Sigmoid colon (tissue), 7 donors: ENCODE data around the gene CGB2. TPM values are rescaled to one million over a fixed set of nuclear protein-coding genes. Genes with fewer than 3 reads are reported as not detected.
"Not testable (repeated sequence)": the region's sequence is repeated elsewhere in the genome, so short reads cannot be mapped to it uniquely, and the experiment has no call there.

ENCODE experiments used
- DNase-seq: peaks from one replicate; pipeline ENCODE4 v3.0.0-alpha.2; 2019
- H3K27ac ChIP-seq, 4 donors: fragments of 200-600 bp; sonication (generic); one replicate each; pipeline ENCODE4 v1.5.1; 2016 to 2019; ENCODE audit warnings: mild to moderate bottlenecking in 1 of 4
- H3K27me3 ChIP-seq, 3 donors: fragments of 200-600 bp; sonication (generic); one replicate each; pipeline ENCODE4 v1.5.1; 2019; ENCODE audit warnings: mild to moderate bottlenecking in 1 of 3
- H3K36me3 ChIP-seq, 4 donors: fragments of 200-600 bp; sonication (generic); one replicate each; pipeline ENCODE4 v1.5.1; 2016 to 2019
- H3K4me1 ChIP-seq, 4 donors: fragments of 200-600 bp; sonication (generic); one replicate each; pipeline ENCODE4 v1.5.1; 2017 to 2019
- H3K4me3 ChIP-seq, 4 donors: fragments of 200-600 bp; sonication (generic); one replicate each; pipeline ENCODE4 v1.5.1; 2017 to 2019; ENCODE audit warnings: mild to moderate bottlenecking in 2 of 4, moderate library complexity in 1 of 4
- H3K9me3 ChIP-seq, 4 donors: fragments of 200-600 bp in 3 of 4; sonication (generic) in 3 of 4; one replicate each; pipeline versions ENCODE4 v1.5.1 to v1.6.1; 2013 to 2019
- EP300 ChIP-seq, 4 donors: sonication (generic); formaldehyde crosslinking; IDR thresholded peaks; one replicate each; pipeline ENCODE4 v1.6.1; 2017; ENCODE audit warnings: antibody characterized with exemption in 4 of 4
- POLR2A ChIP-seq, 2 donors: fragments of 450-650 bp; IDR thresholded peaks; one replicate each; pipeline ENCODE4 v1.6.1; 2016; ENCODE audit warnings: antibody characterized with exemption in 2 of 2, mild to moderate bottlenecking in 2 of 2, moderate library complexity in 2 of 2
- POLR2AphosphoS5 ChIP-seq, 4 donors: sonication (generic); formaldehyde crosslinking; IDR thresholded peaks; one replicate each; pipeline ENCODE4 v1.6.1; 2017; ENCODE audit warnings: antibody characterized with exemption in 4 of 4
- whole genome bisulfite sequencing, 2 donors: extraction: QIAGEN DNeasy Blood & Tissue Kit; methylation state at CpG; one replicate each; pipeline ENCODE4 v1.1.7; 2013; 5-methylcytosine and 5-hydroxymethylcytosine counted together
- intact Hi-C: fragments of 100-400 bp; cut with DNase I; formaldehyde crosslinking; loops from one replicate; pipeline ENCODE4 v1.15.1; 2023
- polyA plus RNA-seq, 3 donors: library from polyadenylated mRNA; stranded (reverse); fragments of 200-250 nt; gene quantifications; one replicate each; pipeline ENCODE4 v1.2.3, GENCODE V29; 2013
- total RNA-seq, 4 donors: library from RNA; depleted of rRNA; stranded (reverse); fragments of >200 nt; gene quantifications; one replicate each; pipeline ENCODE4 v1.1.0, GENCODE V29; 2016
- TF ChIP-seq, protein P1 (sequence below), 4 experiments: fragments of 450-650 bp in 3 of 4; fragments of 200-600 bp in 1 of 4; IDR thresholded peaks; one replicate each; pipeline ENCODE4 v1.5.1; 2016 to 2019; ENCODE audit warnings: antibody characterized with exemption in 4 of 4, mild to moderate bottlenecking in 3 of 4, moderate library complexity in 2 of 4
- donor health status: healthy with polysubstance abuse.
- donor health status: Bipolar disorder and iron deficiency.
- donor health status: healthy.

CGB2 gene
- total RNA-seq (not detected), polyA plus RNA-seq (1 to 10 TPM in 1 of 3 donors, not detected in 2; 3.0 TPM)

DNA sequence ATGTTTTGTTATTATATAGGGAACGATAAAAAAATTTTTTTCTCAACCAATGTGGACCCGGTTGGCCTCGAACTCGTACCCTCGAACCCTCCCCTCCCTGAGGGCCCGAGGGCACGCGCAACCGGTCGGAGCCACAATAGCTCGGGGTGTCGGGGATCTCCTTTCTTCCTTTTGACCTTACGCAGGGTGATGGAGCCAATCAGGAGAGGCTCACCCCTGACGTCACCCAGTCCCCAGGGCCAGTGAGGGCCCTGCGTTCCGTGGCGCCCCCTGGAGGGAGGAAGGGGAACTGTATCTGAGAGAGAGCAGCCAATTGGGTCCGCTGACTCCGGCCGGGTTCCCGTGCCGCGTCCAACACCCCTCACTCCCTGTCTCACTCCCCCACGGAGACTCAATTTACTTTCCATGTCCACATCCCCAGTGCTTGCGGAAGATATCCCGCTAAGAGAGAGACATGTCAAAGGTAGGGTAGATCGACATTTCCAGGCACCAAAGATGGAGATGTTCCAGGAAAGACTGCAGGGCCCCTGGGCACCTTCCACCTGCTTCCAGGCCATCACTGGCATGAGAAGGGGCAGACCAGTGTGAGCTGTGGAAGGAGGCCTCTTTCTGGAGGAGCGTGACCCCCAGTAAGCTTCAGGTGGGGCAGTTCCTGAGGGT lies at the start of gene CGB2:
Gene CGB2 (plus strand): TSS at position 249 of the 660 bp plus-strand sequence. CDS start 206 bp downstream, at position 455.
- H3K27me3 ChIP-seq, H3K27ac ChIP-seq, intact Hi-C loops, H3K4me3 ChIP-seq, H3K4me1 ChIP-seq, H3K36me3 ChIP-seq, DNase-seq, H3K9me3 ChIP-seq: not testable (repeated sequence)
- WGBS, 2 donors: 36 to 38% methylated on average over 28 of the region's 28 CpGs

GRCh38 chr19:48982280-48982679 lies 49.4 kb upstream of the CGB2 start:
- TF ChIP-seq POLR2AphosphoS5 (IDR thresholded peaks at IDR 0.05) (no peak), EP300 (IDR thresholded peaks at IDR 0.05) (no peak), POLR2A (IDR thresholded peaks at IDR 0.05) (no peak)
- TF ChIP-seq, protein P1, sequence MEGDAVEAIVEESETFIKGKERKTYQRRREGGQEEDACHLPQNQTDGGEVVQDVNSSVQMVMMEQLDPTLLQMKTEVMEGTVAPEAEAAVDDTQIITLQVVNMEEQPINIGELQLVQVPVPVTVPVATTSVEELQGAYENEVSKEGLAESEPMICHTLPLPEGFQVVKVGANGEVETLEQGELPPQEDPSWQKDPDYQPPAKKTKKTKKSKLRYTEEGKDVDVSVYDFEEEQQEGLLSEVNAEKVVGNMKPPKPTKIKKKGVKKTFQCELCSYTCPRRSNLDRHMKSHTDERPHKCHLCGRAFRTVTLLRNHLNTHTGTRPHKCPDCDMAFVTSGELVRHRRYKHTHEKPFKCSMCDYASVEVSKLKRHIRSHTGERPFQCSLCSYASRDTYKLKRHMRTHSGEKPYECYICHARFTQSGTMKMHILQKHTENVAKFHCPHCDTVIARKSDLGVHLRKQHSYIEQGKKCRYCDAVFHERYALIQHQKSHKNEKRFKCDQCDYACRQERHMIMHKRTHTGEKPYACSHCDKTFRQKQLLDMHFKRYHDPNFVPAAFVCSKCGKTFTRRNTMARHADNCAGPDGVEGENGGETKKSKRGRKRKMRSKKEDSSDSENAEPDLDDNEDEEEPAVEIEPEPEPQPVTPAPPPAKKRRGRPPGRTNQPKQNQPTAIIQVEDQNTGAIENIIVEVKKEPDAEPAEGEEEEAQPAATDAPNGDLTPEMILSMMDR (IDR thresholded peaks at IDR 0.05): no peak
- intact Hi-C loops: no loop called here
- Histone ChIP-seq H3K27ac (no peak overlapping the region), H3K9me3 (no peaks in the 10 kb centered on the region), H3K4me3 (no peak overlapping the region), H3K4me1 (peaks cover 0 to 16% (median 14%) of the 10 kb centered on the region in 4 donors), H3K27me3 (no peaks in the 10 kb centered on the region), H3K36me3 (peaks cover 8 to 70% (median 20%) of the 10 kb centered on the region in 4 donors)
- WGBS, 2 donors: 97% methylated on average over 9 of the region's 9 CpGs
- no peak for DNase-seq

GRCh38 chr19:48985711-48986110 lies 46.0 kb upstream of the CGB2 start:
- intact Hi-C loops: no loop called here
- no peak for DNase-seq
- H3K27ac ChIP-seq: no peak overlapping the region
- H3K4me3 ChIP-seq: no peak overlapping the region
- H3K4me1 ChIP-seq: peaks cover 0 to 9% (median 8%) of the 10 kb centered on the region in 4 donors
- no peaks in the 10 kb centered on the region for H3K9me3 ChIP-seq
- no peaks in the 10 kb centered on the region for H3K27me3 ChIP-seq
- WGBS, 2 donors: 95 to 97% methylated on average over 13 of the region's 13 CpGs
- peaks cover 8 to 78% (median 24%) of the 10 kb centered on the region in 4 donors for H3K36me3 ChIP-seq
- TF ChIP-seq POLR2A (IDR thresholded peaks at IDR 0.05) (no peak), EP300 (IDR thresholded peaks at IDR 0.05) (no peak), POLR2AphosphoS5 (IDR thresholded peaks at IDR 0.05) (no peak)
- TF ChIP-seq, protein P1 (IDR thresholded peaks at IDR 0.05): no peak

DNA sequence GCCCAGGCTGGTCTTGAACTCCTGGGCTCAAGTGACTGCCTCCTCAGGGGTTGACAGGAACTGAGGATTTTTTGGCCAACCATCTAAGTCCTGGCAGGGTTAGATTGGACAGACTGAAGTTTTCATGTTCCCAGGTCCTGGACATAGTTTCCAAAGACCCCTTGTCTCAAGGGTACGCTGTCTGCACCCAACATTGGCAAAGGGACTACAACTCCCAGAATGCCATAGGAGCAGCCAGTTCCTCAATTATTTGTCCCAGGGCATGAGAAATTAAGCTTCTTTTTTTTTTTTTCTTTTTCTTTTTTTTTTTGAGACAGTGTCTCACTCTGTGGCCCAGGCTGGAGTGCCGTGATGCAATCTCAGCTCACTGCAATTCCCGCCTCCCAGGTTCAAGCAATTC lies 45.5 kb upstream of the CGB2 start:
- Histone ChIP-seq H3K36me3 (peaks cover 8 to 74% (median 24%) of the 10 kb centered on the region in 4 donors), H3K9me3 (no peaks in the 10 kb centered on the region), H3K27me3 (no peaks in the 10 kb centered on the region), H3K27ac (no peak overlapping the region), H3K4me1 (peaks cover 0 to 14% (median 13%) of the 10 kb centered on the region in 4 donors), H3K4me3 (no peak overlapping the region)
- 93 to 95% methylated on average over 3 of the region's 3 CpGs for WGBS, 2 donors
- intact Hi-C loops: no loop called here
- no peak for DNase-seq
- no peak for TF ChIP-seq POLR2A (IDR thresholded peaks at IDR 0.05)

GRCh38 chr19:48987323-48987722 lies 44.4 kb upstream of the CGB2 start:
- Histone ChIP-seq H3K27ac (no peak overlapping the region), H3K36me3 (peaks cover 5 to 63% (median 23%) of the 10 kb centered on the region in 4 donors), H3K9me3 (no peaks in the 10 kb centered on the region), H3K4me3 (no peak overlapping the region), H3K4me1 (peaks cover 0 to 25% (median 24%) of the 10 kb centered on the region in 4 donors), H3K27me3 (no peaks in the 10 kb centered on the region)
- DNase-seq: no peak
- 89 to 91% methylated on average over 7 of the region's 7 CpGs for WGBS, 2 donors
- no peak for TF ChIP-seq POLR2A (IDR thresholded peaks at IDR 0.05)
- no peak for TF ChIP-seq EP300 (IDR thresholded peaks at IDR 0.05)
- intact Hi-C loops: no loop called here

- Histone ChIP-seq H3K4me3 (no peak overlapping the region), H3K27me3 (no peaks in the 10 kb centered on the region), H3K27ac (no peak overlapping the region), H3K36me3 (peaks cover 5 to 53% (median 18%) of the 10 kb centered on the region in 4 donors), H3K9me3 (no peaks in the 10 kb centered on the region), H3K4me1 (peaks cover 0 to 27% (median 24%) of the 10 kb centered on the region in 4 donors)
- 90 to 97% methylated on average over 7 of the region's 7 CpGs for WGBS, 2 donors
- DNase-seq: no peak
- intact Hi-C loops: no loop called here
- TF ChIP-seq POLR2A (IDR thresholded peaks at IDR 0.05): no peak
- no peak for TF ChIP-seq POLR2AphosphoS5 (IDR thresholded peaks at IDR 0.05)
- TF ChIP-seq, protein P1 (IDR thresholded peaks at IDR 0.05): no peak
- no peak for TF ChIP-seq EP300 (IDR thresholded peaks at IDR 0.05)
These were observed 43.4 kb upstream of the CGB2 start for GRCh38 chr19:48988286-48988685.
